CD14-positive monocyte (primary cell): ENCODE data around the gene SNAPC4. TPM values are rescaled to one million over a fixed set of nuclear protein-coding genes. Genes with fewer than 3 reads are reported as not detected.
A peak's percentile ranks its signal among the peaks of the same experiment; 100 is the strongest.

Experiments used
- DNase-seq, 3 donors: peaks; one replicate each; pipeline ENCODE4 v3.0.0-alpha.2; 2011 to 2022
- H2AFZ ChIP-seq: 2 replicates; pipeline ENCODE4 v1.6.0; 2012; ENCODE audit warnings: mild to moderate bottlenecking, low read depth, low read length, inconsistent platforms; ENCODE audit not compliant: insufficient read depth, poor library complexity, severe bottlenecking
- H3K27ac ChIP-seq, 2 donors: 1 replicate in 1 of 2; 2 replicates in 1 of 2; pipeline ENCODE4 v1.5.1; 2012 to 2013; ENCODE audit warnings: low read length in 2 of 2, control low read depth in 1 of 2, inconsistent platforms in 1 of 2, low read depth in 1 of 2, mild to moderate bottlenecking in 1 of 2
- H3K27me3 ChIP-seq, 2 donors: one replicate each; pipeline versions ENCODE4 v1.6.0 to v1.6.1; 2011 to 2013; ENCODE audit warnings: low read length in 2 of 2; ENCODE audit not compliant: control insufficient read depth in 2 of 2, insufficient read depth in 2 of 2
- H3K36me3 ChIP-seq, 2 donors: replicated peaks in 1 of 2; 1 replicate in 1 of 2; 2 replicates in 1 of 2; pipeline versions ENCODE4 v1.5.1 to v1.6.1; 2012 to 2013; ENCODE audit warnings: low read length in 2 of 2, control low read depth in 1 of 2, inconsistent platforms in 1 of 2, mild to moderate bottlenecking in 1 of 2; ENCODE audit not compliant: insufficient read depth in 2 of 2, control insufficient read depth in 1 of 2
- H3K4me1 ChIP-seq, 2 donors: 1 replicate in 1 of 2; 2 replicates in 1 of 2; pipeline versions ENCODE4 v1.5.1 to v1.6.1; 2012 to 2013; ENCODE audit warnings: low read length in 2 of 2, control low read depth in 1 of 2, inconsistent platforms in 1 of 2, mild to moderate bottlenecking in 1 of 2, moderate library complexity in 1 of 2; ENCODE audit not compliant: insufficient read depth in 2 of 2, control insufficient read depth in 1 of 2
- H3K4me2 ChIP-seq: replicated peaks from 2 replicates; pipeline ENCODE3; 2012; ENCODE audit warnings: low read length, moderate library complexity, mild to moderate bottlenecking; ENCODE audit not compliant: poor library complexity, severe bottlenecking; ENCODE audit errors: extremely low read depth
- H3K4me3 ChIP-seq, 3 experiments: fragments of 200-600 bp in 1 of 3; sonication (generic) in 1 of 3; replicated peaks in 1 of 3; 1 replicate in 2 of 3; 2 replicates in 1 of 3; pipeline ENCODE4 v1.5.1; 2011 to 2013; ENCODE audit warnings: low read length in 3 of 3, mild to moderate bottlenecking in 3 of 3, control low read depth in 2 of 3, low read depth in 2 of 3, inconsistent platforms in 1 of 3, moderate library complexity in 1 of 3
- H3K79me2 ChIP-seq: 2 replicates; pipeline ENCODE4 v1.6.0; 2012; ENCODE audit warnings: mild to moderate bottlenecking, control low read depth, inconsistent platforms, low read length, moderate library complexity; ENCODE audit not compliant: insufficient read depth
- H3K9ac ChIP-seq: 2 replicates; pipeline ENCODE4 v1.6.0; 2017; ENCODE audit warnings: low read length, mild to moderate bottlenecking; ENCODE audit not compliant: insufficient read depth, poor library complexity, severe bottlenecking
- H3K9me3 ChIP-seq, 2 donors: replicated peaks in 1 of 2; 1 replicate in 1 of 2; 2 replicates in 1 of 2; pipeline versions ENCODE4 v1.5.1 to v1.6.1; 2012 to 2013; ENCODE audit warnings: low read length in 2 of 2, control low read depth in 1 of 2; ENCODE audit not compliant: control insufficient read depth in 1 of 2, insufficient read depth in 1 of 2
- H4K20me1 ChIP-seq: 2 replicates; pipeline ENCODE4 v1.6.0; 2012; ENCODE audit warnings: mild to moderate bottlenecking, low read length, control low read depth, moderate library complexity; ENCODE audit not compliant: insufficient read depth
- H3K27ac Mint-ChIP-seq, 7 donors: one replicate each; pipeline ENCODE4 v1.8.0; 2020; ENCODE audit warnings: mild to moderate bottlenecking in 7 of 7, mixed read lengths in 7 of 7, moderate library complexity in 6 of 7, inconsistent platforms in 2 of 7
- H3K27me3 Mint-ChIP-seq, 3 donors: one replicate each; pipeline ENCODE4 v1.8.0; 2021 to 2022; ENCODE audit warnings: low read depth in 3 of 3, mild to moderate bottlenecking in 3 of 3, mixed read lengths in 3 of 3, moderate library complexity in 3 of 3, inconsistent platforms in 1 of 3
- H3K36me3 Mint-ChIP-seq, 2 donors: one replicate each; pipeline ENCODE4 v1.8.0; 2020; ENCODE audit warnings: mixed read lengths in 2 of 2, inconsistent platforms in 1 of 2, mild to moderate bottlenecking in 1 of 2
- H3K4me1 Mint-ChIP-seq: one replicate; pipeline ENCODE4 v1.8.0; 2020; ENCODE audit warnings: mild to moderate bottlenecking, mixed read lengths
- H3K4me3 Mint-ChIP-seq, 2 donors: one replicate each; pipeline ENCODE4 v1.8.0; 2020; ENCODE audit warnings: mild to moderate bottlenecking in 2 of 2, mixed read lengths in 2 of 2, moderate library complexity in 1 of 2
- H3K9me3 Mint-ChIP-seq, 7 donors: one replicate each; pipeline ENCODE4 v1.8.0; 2020 to 2022; ENCODE audit warnings: mixed read lengths in 7 of 7, mild to moderate bottlenecking in 6 of 7, moderate library complexity in 6 of 7, inconsistent platforms in 2 of 7
- WGBS: methylation state at CpG from one replicate; pipeline ENCODE4 v1.1.5; 2013; ENCODE audit warnings: missing lambda C conversion rate; ENCODE audit not compliant: insufficient coverage; 5-methylcytosine and 5-hydroxymethylcytosine counted together
- intact Hi-C, 2 donors: fragments of 100-400 bp; cut with micrococcal nuclease; formaldehyde crosslinking; loops; one replicate each; pipeline versions ENCODE4 v1.15.0 to v1.15.1; 2023
- polyA plus RNA-seq, 3 donors: library from polyadenylated mRNA; depleted of rRNA in 1 of 3; unstranded in 2 of 3; stranded (reverse) in 1 of 3; fragments of 300-500 nt in 2 of 3; fragments of >200 nt in 1 of 3; fragmentation: Illumina TruSeq in 2 of 3; gene quantifications; 1 replicate in 2 of 3; 2 replicates in 1 of 3; pipeline ENCODE4 v1.2.3, GENCODE V29; 2012 to 2021
- TF ChIP-seq, protein P1 (sequence below): fragments of 200-600 bp; IDR thresholded peaks from one replicate; pipeline ENCODE4 v1.8.0; 2022; ENCODE audit warnings: antibody characterized with exemption, mild to moderate bottlenecking

Gene SNAPC4
- polyA plus RNA-seq, 3 donors, result 0.59 to 6.7 (median 1.2) TPM

DNA sequence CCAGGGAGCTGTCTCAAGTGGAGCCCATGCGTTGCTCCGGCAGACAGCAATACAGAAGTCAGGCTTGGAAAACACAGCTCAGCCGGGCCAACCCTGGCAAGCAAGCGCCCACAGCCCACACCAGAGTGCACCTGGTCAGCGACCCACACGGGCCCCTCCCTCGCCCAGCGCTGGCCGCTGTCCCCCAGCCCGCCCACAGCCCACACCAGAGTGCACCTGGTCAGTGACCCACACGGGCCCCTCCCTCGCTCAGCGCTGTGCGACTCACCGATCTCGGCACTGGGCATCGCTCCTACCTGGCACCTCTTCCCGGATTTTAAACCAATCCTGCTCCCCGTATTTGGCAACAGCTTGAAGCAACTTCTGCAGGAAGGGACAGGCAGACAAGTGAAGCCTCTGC, 12.8 kb downstream of the SNAPC4 start:
- H3K4me1 Mint-ChIP-seq, result peaks cover 6% of the 10 kb centered on the region
- no peak overlapping the region for H2AFZ ChIP-seq
- H3K4me2 ChIP-seq, result no peak overlapping the region
- peaks cover 0 to 2% (median 0%) of the 10 kb centered on the region in 3 donors for H3K27me3 Mint-ChIP-seq
- no peaks in the 10 kb centered on the region for H3K79me2 ChIP-seq
- H3K27ac ChIP-seq, result no peak overlapping the region
- no peak overlapping the region for H3K4me3 ChIP-seq
- peak overlapping the region in 1 of 7 donors; percentile 13 for H3K27ac Mint-ChIP-seq
- H3K36me3 ChIP-seq, result peaks cover 57 to 92% of the 10 kb centered on the region in 2 donors
- H3K4me1 ChIP-seq, result no peaks in the 10 kb centered on the region
- no peaks in the 10 kb centered on the region for H3K27me3 ChIP-seq
- H3K9me3 ChIP-seq, result no peaks in the 10 kb centered on the region
- H3K4me3 Mint-ChIP-seq, result no peak overlapping the region
- WGBS, result 97% methylated on average over 19 of the region's 19 CpGs
- peaks cover 71 to 82% of the 10 kb centered on the region in 2 donors for H3K36me3 Mint-ChIP-seq
- intact Hi-C loops, result no loop called here
- no peaks in the 10 kb centered on the region for H3K9me3 Mint-ChIP-seq
- no peak for DNase-seq
- H4K20me1 ChIP-seq, result no peaks in the 10 kb centered on the region
- TF ChIP-seq, protein P1, sequence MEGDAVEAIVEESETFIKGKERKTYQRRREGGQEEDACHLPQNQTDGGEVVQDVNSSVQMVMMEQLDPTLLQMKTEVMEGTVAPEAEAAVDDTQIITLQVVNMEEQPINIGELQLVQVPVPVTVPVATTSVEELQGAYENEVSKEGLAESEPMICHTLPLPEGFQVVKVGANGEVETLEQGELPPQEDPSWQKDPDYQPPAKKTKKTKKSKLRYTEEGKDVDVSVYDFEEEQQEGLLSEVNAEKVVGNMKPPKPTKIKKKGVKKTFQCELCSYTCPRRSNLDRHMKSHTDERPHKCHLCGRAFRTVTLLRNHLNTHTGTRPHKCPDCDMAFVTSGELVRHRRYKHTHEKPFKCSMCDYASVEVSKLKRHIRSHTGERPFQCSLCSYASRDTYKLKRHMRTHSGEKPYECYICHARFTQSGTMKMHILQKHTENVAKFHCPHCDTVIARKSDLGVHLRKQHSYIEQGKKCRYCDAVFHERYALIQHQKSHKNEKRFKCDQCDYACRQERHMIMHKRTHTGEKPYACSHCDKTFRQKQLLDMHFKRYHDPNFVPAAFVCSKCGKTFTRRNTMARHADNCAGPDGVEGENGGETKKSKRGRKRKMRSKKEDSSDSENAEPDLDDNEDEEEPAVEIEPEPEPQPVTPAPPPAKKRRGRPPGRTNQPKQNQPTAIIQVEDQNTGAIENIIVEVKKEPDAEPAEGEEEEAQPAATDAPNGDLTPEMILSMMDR, result no peak
- no peak overlapping the region for H3K9ac ChIP-seq

DNA sequence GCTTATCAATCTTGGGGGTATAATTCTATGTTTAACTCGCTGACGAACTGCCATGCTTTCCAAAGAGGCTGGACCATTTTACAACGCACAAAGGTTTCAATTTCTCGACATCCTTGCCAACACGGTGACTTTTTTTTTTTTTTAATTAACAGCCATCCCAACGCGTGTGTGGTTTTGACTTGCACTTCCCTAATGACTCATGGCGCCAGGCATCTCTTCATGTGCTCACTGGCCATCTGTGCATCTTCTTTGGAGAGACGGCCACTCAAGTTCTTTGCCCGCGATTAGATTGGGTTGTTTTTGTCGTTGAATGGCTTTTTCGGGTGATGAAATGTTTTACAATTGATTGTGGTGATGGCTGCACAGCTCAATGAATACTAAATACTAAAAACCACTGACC, 14.0 kb downstream of the SNAPC4 start:
- peak overlapping the region in 4 of 7 donors; percentile 0 to 17 (median 14) for H3K27ac Mint-ChIP-seq
- peaks cover 6% of the 10 kb centered on the region for H3K4me1 Mint-ChIP-seq
- peak in 1 of 3 donors; percentile 47 for DNase-seq
- H3K27me3 Mint-ChIP-seq, result no peaks in the 10 kb centered on the region
- H3K4me3 Mint-ChIP-seq, result no peak overlapping the region
- Histone ChIP-seq H4K20me1 (no peaks in the 10 kb centered on the region), H3K4me2 (no peak overlapping the region), H2AFZ (no peak overlapping the region), H3K4me3 (no peak overlapping the region), H3K27me3 (no peaks in the 10 kb centered on the region), H3K27ac (no peak overlapping the region), H3K9me3 (no peaks in the 10 kb centered on the region), H3K79me2 (no peaks in the 10 kb centered on the region), H3K36me3 (peaks cover 60 to 92% of the 10 kb centered on the region in 2 donors), H3K4me1 (no peaks in the 10 kb centered on the region), H3K9ac (no peak overlapping the region)
- peaks cover 67 to 79% of the 10 kb centered on the region in 2 donors for H3K36me3 Mint-ChIP-seq
- H3K9me3 Mint-ChIP-seq, result no peaks in the 10 kb centered on the region
- WGBS, result 32% methylated on average over 6 of the region's 13 CpGs
- intact Hi-C loops, result no loop called here
- TF ChIP-seq, protein P1, result no peak
